Panc1 (cell line): ENCODE results near the gene C14orf93. TPM values are rescaled to one million over a fixed set of nuclear protein-coding genes. Genes with fewer than 3 reads are reported as not detected.

Experiments used
- ATAC-seq: fragments of 200-7000 bp; cut with Tn5 transposase; 2 replicates; pipeline ENCODE4 v1.9.1; 2020; ENCODE audit warnings: mild to moderate bottlenecking, moderate library complexity
- BruUV-seq: library from RNA; stranded (reverse); fragments of 400-500 nt; replicated peaks from 2 replicates; lab custom pipeline; 2021; lab: Mats Ljungman, UMichigan
- CTCF ChIA-PET: fragments of 300-600 bp; sonication (Branson Sonifier 250); formaldehyde crosslinking; loops from one replicate; lab custom pipeline; 2022; ENCODE audit warnings: antibody characterized with exemption; lab: Charles Lee
- POLR2A ChIA-PET: fragments of 300-600 bp; sonication (Branson Sonifier 250); formaldehyde crosslinking; loops from one replicate; lab custom pipeline; 2022; ENCODE audit warnings: antibody characterized with exemption; lab: Charles Lee
- DNase-seq: peaks from one replicate; pipeline ENCODE4 v3.0.0-alpha.2; 2010; ENCODE audit warnings: low read depth, low spot score
- H3K27ac ChIP-seq: 2 replicates; pipeline ENCODE4 v1.5.1; 2011; ENCODE audit warnings: mild to moderate bottlenecking, low read length, inconsistent platforms
- H3K27me3 ChIP-seq: fragments of 200-500 bp; sonication (Bioruptor generic); 2 replicates; pipeline ENCODE4 v1.6.0; 2014; ENCODE audit warnings: low read length, inconsistent platforms; ENCODE audit not compliant: control insufficient read depth, insufficient read depth
- H3K36me3 ChIP-seq: fragments of 200-500 bp; sonication (Bioruptor generic); 2 replicates; pipeline ENCODE4 v1.5.1; 2014; ENCODE audit warnings: inconsistent platforms, mild to moderate bottlenecking, low read length, moderate library complexity; ENCODE audit not compliant: control insufficient read depth, insufficient read depth
- H3K4me1 ChIP-seq: 2 replicates; pipeline ENCODE4 v1.5.1; 2011; ENCODE audit warnings: inconsistent platforms, mild to moderate bottlenecking, low read length, moderate library complexity; ENCODE audit not compliant: control insufficient read depth, insufficient read depth
- H3K4me3 ChIP-seq, 2 experiments: 2 replicates each; pipeline ENCODE4 v1.5.1; 2011 to 2012; ENCODE audit warnings: low read depth in 2 of 2, low read length in 2 of 2, mild to moderate bottlenecking in 2 of 2, inconsistent platforms in 1 of 2, moderate library complexity in 1 of 2
- H3K9me3 ChIP-seq: fragments of 200-500 bp; sonication (Bioruptor generic); 2 replicates; pipeline ENCODE4 v1.5.1; 2014; ENCODE audit warnings: low read depth, mild to moderate bottlenecking, inconsistent platforms, low read length, moderate library complexity; ENCODE audit not compliant: control insufficient read depth, insufficient read depth
- CTCF ChIP-seq: fragments of 450-650 bp; IDR thresholded peaks from 2 replicates; pipeline ENCODE4 v1.5.1; 2017; ENCODE audit warnings: mild to moderate bottlenecking
- POLR2AphosphoS5 ChIP-seq: IDR thresholded peaks from 2 replicates; pipeline ENCODE4 v1.6.1; 2012; ENCODE audit warnings: mild to moderate bottlenecking, low read depth, low read length, moderate library complexity
- REST ChIP-seq, 2 experiments: IDR thresholded peaks; 2 replicates each; pipeline ENCODE4 v1.6.1; 2011 to 2012; ENCODE audit warnings: low read depth in 2 of 2, control low read depth in 1 of 2, low read length in 1 of 2, mild to moderate bottlenecking in 1 of 2, moderate library complexity in 1 of 2; ENCODE audit not compliant: insufficient read depth in 1 of 2
- SIN3A ChIP-seq: IDR thresholded peaks from 2 replicates; pipeline ENCODE4 v1.6.1; 2012; ENCODE audit warnings: low read depth, mild to moderate bottlenecking, low read length, moderate library complexity, borderline replicate concordance; ENCODE audit not compliant: insufficient read depth
- TCF7L2 ChIP-seq: IDR thresholded peaks from 2 replicates; pipeline ENCODE4 v1.6.1; 2011; ENCODE audit warnings: mild to moderate bottlenecking, low read depth, low read length, inconsistent platforms
- in situ Hi-C: cut with HindIII; loops from 2 replicates; pipeline ENCODE4 v1.10.0; 2016; ENCODE audit warnings: low sequenced_read_pairs, low pct_unique_long_range_greater_than_20kb
- intact Hi-C: fragments of 100-400 bp; cut with micrococcal nuclease; formaldehyde crosslinking; loops from one replicate; pipeline ENCODE4 v1.10.0; 2022; ENCODE audit not compliant: unreplicated experiment
- total RNA-seq: library from RNA; stranded (reverse); gene quantifications from one replicate; pipeline ENCODE4 v1.2.1, GENCODE V29; 2021; ENCODE audit not compliant: unreplicated experiment

Gene C14orf93
- total RNA-seq, 1 experiment from 2014 or later = 5.6 TPM

- H3K4me1 ChIP-seq = no peaks in the 10 kb centered on the region
- H3K27me3 ChIP-seq = no peaks in the 10 kb centered on the region
- in situ Hi-C loops = no loop called here
- no peak overlapping the region for H3K4me3 ChIP-seq
- no peak overlapping the region for H3K27ac ChIP-seq
- no peaks in the 10 kb centered on the region for H3K9me3 ChIP-seq
- TF ChIP-seq POLR2AphosphoS5 (no peak), SIN3A (no peak)
- DNase-seq (no peak), ATAC-seq (no peak)
- intact Hi-C loops = no loop called here
- ChIA-PET CTCF (no interaction called here), POLR2A (no interaction called here)
- H3K36me3 ChIP-seq = no peaks in the 10 kb centered on the region
- no TSS peak for BruUV-seq
Observed at GRCh38 chr14:23049011-23049410, 39.1 kb upstream of the C14orf93 start.

GRCh38 chr14:23047751-23048693 lies 38.1 kb upstream of the C14orf93 start:
- DNase-seq (no peak), ATAC-seq (no peak)
- intact Hi-C loops (no loop called here), in situ Hi-C loops (no loop called here)
- Histone ChIP-seq H3K4me3 (no peak overlapping the region), H3K9me3 (no peaks in the 10 kb centered on the region), H3K27me3 (no peaks in the 10 kb centered on the region), H3K36me3 (no peaks in the 10 kb centered on the region), H3K4me1 (no peaks in the 10 kb centered on the region), H3K27ac (no peak overlapping the region)
- ChIA-PET POLR2A (no interaction called here), CTCF (interaction anchor here (0.6 to 0.7 kb wide), 2 partner anchors 42 to 50 kb away, joined by 3 to 4 read pairs; no protein-coding TSS in a partner anchor)
- no TSS peak for BruUV-seq
- no peak for TF ChIP-seq POLR2AphosphoS5
- no peak for TF ChIP-seq SIN3A
- no peak for TF ChIP-seq REST (IDR thresholded peaks at IDR 0.05; ENCODE audit: insufficient read depth in 1 of 2, low read depth in 2 of 2, low read length in 1 of 2)
- no peak for TF ChIP-seq TCF7L2
- TF ChIP-seq CTCF = no peak
